ENCODE data around the gene RCAN1. TPM values are rescaled to one million over a fixed set of nuclear protein-coding genes. Genes with fewer than 3 reads are reported as not detected.
A peak's percentile ranks its signal among the peaks of the same experiment; 100 is the strongest.

RCAN1 gene
- total RNA-seq, 1 donor from 2014 or later = 9.1 TPM

- Mint-ChIP-seq H3K36me3 (ENCODE audit: low read depth, unreplicated experiment) (peaks cover 3% of the 10 kb centered on the region), H3K4me1 (ENCODE audit: unreplicated experiment) (peaks cover 4% of the 10 kb centered on the region), H3K27me3 (ENCODE audit: unreplicated experiment) (peaks cover 11% of the 10 kb centered on the region), H3K9me3 (ENCODE audit: unreplicated experiment) (no peaks in the 10 kb centered on the region), H3K27ac (ENCODE audit: unreplicated experiment) (no peak overlapping the region), H3K4me3 (ENCODE audit: unreplicated experiment) (no peak overlapping the region)
- TF ChIP-seq, protein P1, sequence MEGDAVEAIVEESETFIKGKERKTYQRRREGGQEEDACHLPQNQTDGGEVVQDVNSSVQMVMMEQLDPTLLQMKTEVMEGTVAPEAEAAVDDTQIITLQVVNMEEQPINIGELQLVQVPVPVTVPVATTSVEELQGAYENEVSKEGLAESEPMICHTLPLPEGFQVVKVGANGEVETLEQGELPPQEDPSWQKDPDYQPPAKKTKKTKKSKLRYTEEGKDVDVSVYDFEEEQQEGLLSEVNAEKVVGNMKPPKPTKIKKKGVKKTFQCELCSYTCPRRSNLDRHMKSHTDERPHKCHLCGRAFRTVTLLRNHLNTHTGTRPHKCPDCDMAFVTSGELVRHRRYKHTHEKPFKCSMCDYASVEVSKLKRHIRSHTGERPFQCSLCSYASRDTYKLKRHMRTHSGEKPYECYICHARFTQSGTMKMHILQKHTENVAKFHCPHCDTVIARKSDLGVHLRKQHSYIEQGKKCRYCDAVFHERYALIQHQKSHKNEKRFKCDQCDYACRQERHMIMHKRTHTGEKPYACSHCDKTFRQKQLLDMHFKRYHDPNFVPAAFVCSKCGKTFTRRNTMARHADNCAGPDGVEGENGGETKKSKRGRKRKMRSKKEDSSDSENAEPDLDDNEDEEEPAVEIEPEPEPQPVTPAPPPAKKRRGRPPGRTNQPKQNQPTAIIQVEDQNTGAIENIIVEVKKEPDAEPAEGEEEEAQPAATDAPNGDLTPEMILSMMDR (IDR thresholded peaks at IDR 0.05; ENCODE audit: unreplicated experiment) = no peak
- no peak for DNase-seq (ENCODE audit: low spot score)
These were observed 2.9 kb upstream of the RCAN1 start for GRCh38 chr21:34617753-34618339.

GRCh38 chr21:34615487-34615814 lies 538 bp upstream of the RCAN1 start:
- Mint-ChIP-seq H3K27ac (ENCODE audit: unreplicated experiment) (no peak overlapping the region), H3K9me3 (ENCODE audit: unreplicated experiment) (no peaks in the 10 kb centered on the region), H3K36me3 (ENCODE audit: low read depth, unreplicated experiment) (peaks cover 7% of the 10 kb centered on the region), H3K4me3 (ENCODE audit: unreplicated experiment) (peak overlapping the region; percentile 87), H3K27me3 (ENCODE audit: unreplicated experiment) (peaks cover 16% of the 10 kb centered on the region), H3K4me1 (ENCODE audit: unreplicated experiment) (peaks cover 9% of the 10 kb centered on the region)
- TF ChIP-seq, protein P1 (IDR thresholded peaks at IDR 0.05; ENCODE audit: unreplicated experiment) = no peak
- DNase-seq (ENCODE audit: low spot score) = no peak

- Mint-ChIP-seq H3K4me1 (ENCODE audit: unreplicated experiment) (peaks cover 9% of the 10 kb centered on the region), H3K27ac (ENCODE audit: unreplicated experiment) (peak overlapping the region; percentile 42), H3K4me3 (ENCODE audit: unreplicated experiment) (peak overlapping the region; percentile 92), H3K27me3 (ENCODE audit: unreplicated experiment) (peaks cover 19% of the 10 kb centered on the region), H3K36me3 (ENCODE audit: low read depth, unreplicated experiment) (peaks cover 7% of the 10 kb centered on the region), H3K9me3 (ENCODE audit: unreplicated experiment) (no peaks in the 10 kb centered on the region)
- TF ChIP-seq, protein P1 (IDR thresholded peaks at IDR 0.05; ENCODE audit: unreplicated experiment) = no peak
- no peak for DNase-seq (ENCODE audit: low spot score)
These were observed 960 bp downstream of the RCAN1 start for GRCh38 chr21:34613679-34614627.

- H3K9me3 Mint-ChIP-seq (ENCODE audit: unreplicated experiment) = no peaks in the 10 kb centered on the region
- no peak for DNase-seq (ENCODE audit: low spot score)
- TF ChIP-seq, protein P1 (IDR thresholded peaks at IDR 0.05; ENCODE audit: unreplicated experiment) = no peak
- H3K4me1 Mint-ChIP-seq (ENCODE audit: unreplicated experiment) = peaks cover 9% of the 10 kb centered on the region
- peaks cover 7% of the 10 kb centered on the region for H3K36me3 Mint-ChIP-seq (ENCODE audit: low read depth, unreplicated experiment)
- no peak overlapping the region for H3K4me3 Mint-ChIP-seq (ENCODE audit: unreplicated experiment)
- no peak overlapping the region for H3K27ac Mint-ChIP-seq (ENCODE audit: unreplicated experiment)
- H3K27me3 Mint-ChIP-seq (ENCODE audit: unreplicated experiment) = peaks cover 19% of the 10 kb centered on the region
These were observed 2.4 kb downstream of the RCAN1 start for GRCh38 chr21:34612557-34612956.

DNA sequence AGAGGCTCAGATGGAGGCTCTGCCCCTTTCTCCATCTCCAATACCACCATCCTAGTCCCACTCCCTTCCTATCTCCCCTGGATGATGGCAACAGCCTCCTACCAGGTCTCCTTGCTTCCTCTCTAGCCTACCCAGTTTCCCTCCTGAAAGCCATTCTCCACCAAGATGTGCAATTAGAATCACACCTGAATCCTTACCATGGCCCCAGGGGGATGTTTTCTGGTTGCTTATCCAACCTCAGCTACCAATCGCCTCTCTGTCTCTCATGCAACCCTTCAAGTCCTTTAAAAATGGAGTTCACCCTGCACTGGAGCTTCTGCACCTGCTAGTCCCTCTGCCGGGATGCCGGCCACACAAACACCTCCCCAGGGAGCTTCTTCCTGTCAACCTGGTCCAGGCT lies 2.9 kb downstream of the RCAN1 start:
- peaks cover 9% of the 10 kb centered on the region for H3K4me1 Mint-ChIP-seq (ENCODE audit: unreplicated experiment)
- H3K27ac Mint-ChIP-seq (ENCODE audit: unreplicated experiment) = no peak overlapping the region
- no peak for DNase-seq (ENCODE audit: low spot score)
- H3K36me3 Mint-ChIP-seq (ENCODE audit: low read depth, unreplicated experiment) = peaks cover 7% of the 10 kb centered on the region
- peaks cover 17% of the 10 kb centered on the region for H3K27me3 Mint-ChIP-seq (ENCODE audit: unreplicated experiment)
- TF ChIP-seq, protein P1 (IDR thresholded peaks at IDR 0.05; ENCODE audit: unreplicated experiment) = no peak
- no peak overlapping the region for H3K4me3 Mint-ChIP-seq (ENCODE audit: unreplicated experiment)
- H3K9me3 Mint-ChIP-seq (ENCODE audit: unreplicated experiment) = no peaks in the 10 kb centered on the region
